HepG2 (cell line): ENCODE measurements around the gene PAQR6. TPM values are rescaled to one million over a fixed set of nuclear protein-coding genes. Genes with fewer than 3 reads are reported as not detected.

Source experiments
- CBX5 ChIP-seq: sonication (generic); formaldehyde crosslinking; IDR thresholded peaks from 2 replicates; pipeline ENCODE4 v1.4.0; 2020; ENCODE audit warnings: missing genetic modification reagents, borderline replicate concordance
- DZIP1 ChIP-seq: sonication (generic); formaldehyde crosslinking; IDR thresholded peaks from 2 replicates; pipeline ENCODE4 v1.5.0; 2020; ENCODE audit warnings: mild to moderate bottlenecking, missing genetic modification reagents
- ELF1 ChIP-seq: sonication (generic); formaldehyde crosslinking; IDR thresholded peaks from 2 replicates; pipeline ENCODE4 v1.4.0; 2020; ENCODE audit warnings: missing genetic modification reagents
- ELF3 ChIP-seq: IDR thresholded peaks from 2 replicates; pipeline ENCODE4 v1.6.1; 2016; ENCODE audit warnings: missing genetic modification reagents, missing compliant biosample characterization
- ETV5 ChIP-seq: IDR thresholded peaks from 2 replicates; pipeline ENCODE4 v1.6.1; 2018; ENCODE audit warnings: missing biosample characterization, missing genetic modification reagents, inconsistent platforms, borderline replicate concordance
- GABPA ChIP-seq, 2 experiments: IDR thresholded peaks; 2 replicates each; pipeline ENCODE4 v1.6.1; 2011 to 2016; ENCODE audit warnings: low read depth in 2 of 2, low read length in 1 of 2, missing biosample characterization in 1 of 2, missing genetic modification characterization in 1 of 2
- GZF1 ChIP-seq: sonication (generic); formaldehyde crosslinking; IDR thresholded peaks from 2 replicates; pipeline ENCODE4 v1.5.1; 2020; ENCODE audit warnings: mild to moderate bottlenecking, missing genetic modification reagents
- KLF6 ChIP-seq: IDR thresholded peaks from 2 replicates; pipeline ENCODE4 v1.8.0; 2016; ENCODE audit warnings: missing biosample characterization, missing genetic modification reagents
- ZEB1 ChIP-seq: IDR thresholded peaks from 2 replicates; pipeline ENCODE4 v1.6.1; 2012; ENCODE audit warnings: mild to moderate bottlenecking, low read depth, inconsistent platforms; ENCODE audit not compliant: insufficient replicate concordance
- ZNF143 ChIP-seq: sonication (generic); formaldehyde crosslinking; IDR thresholded peaks from 2 replicates; pipeline ENCODE4 v1.4.0; 2020; ENCODE audit warnings: missing genetic modification reagents
- ZNF180 ChIP-seq: sonication (generic); formaldehyde crosslinking; IDR thresholded peaks from 2 replicates; pipeline ENCODE4 v1.4.0; 2020; ENCODE audit warnings: low read depth, missing genetic modification reagents, borderline replicate concordance
- polyA plus RNA-seq, 8 experiments: library from polyadenylated mRNA; depleted of rRNA in 3 of 8; stranded (reverse) in 7 of 8; unstranded in 1 of 8; fragments of >200 nt; fragmentation: Illumina TruSeq in 4 of 8; extraction: Trizol in 4 of 8; gene quantifications; 2 replicates each; pipeline versions ENCODE4 v1.2.1 to v1.2.3, GENCODE V29; 2011 to 2016; ENCODE audit warnings: low read depth in 4 of 8, missing spikeins in 1 of 8, mixed read lengths in 1 of 8; ENCODE audit not compliant: insufficient read depth in 1 of 8
- total RNA-seq, 5 experiments: library from RNA; depleted of rRNA; stranded (reverse); fragments of >200 nt; fragmentation: Illumina TruSeq; extraction: Trizol; gene quantifications; 2 replicates each; pipeline ENCODE4 v1.2.3, GENCODE V29; 2016; ENCODE audit warnings: low read depth in 1 of 5
- TF ChIP-seq, protein P1 (sequence below): sonication (generic); formaldehyde crosslinking; IDR thresholded peaks from 2 replicates; pipeline ENCODE4 v1.4.0; 2020; ENCODE audit warnings: missing genetic modification reagents

Gene PAQR6
- total and polyA plus RNA-seq, 2 of the 13 experiments (the other 11 are each of a cell fraction or from before 2014, with no cell fraction given) = 0.82 to 1.4 TPM

DNA sequence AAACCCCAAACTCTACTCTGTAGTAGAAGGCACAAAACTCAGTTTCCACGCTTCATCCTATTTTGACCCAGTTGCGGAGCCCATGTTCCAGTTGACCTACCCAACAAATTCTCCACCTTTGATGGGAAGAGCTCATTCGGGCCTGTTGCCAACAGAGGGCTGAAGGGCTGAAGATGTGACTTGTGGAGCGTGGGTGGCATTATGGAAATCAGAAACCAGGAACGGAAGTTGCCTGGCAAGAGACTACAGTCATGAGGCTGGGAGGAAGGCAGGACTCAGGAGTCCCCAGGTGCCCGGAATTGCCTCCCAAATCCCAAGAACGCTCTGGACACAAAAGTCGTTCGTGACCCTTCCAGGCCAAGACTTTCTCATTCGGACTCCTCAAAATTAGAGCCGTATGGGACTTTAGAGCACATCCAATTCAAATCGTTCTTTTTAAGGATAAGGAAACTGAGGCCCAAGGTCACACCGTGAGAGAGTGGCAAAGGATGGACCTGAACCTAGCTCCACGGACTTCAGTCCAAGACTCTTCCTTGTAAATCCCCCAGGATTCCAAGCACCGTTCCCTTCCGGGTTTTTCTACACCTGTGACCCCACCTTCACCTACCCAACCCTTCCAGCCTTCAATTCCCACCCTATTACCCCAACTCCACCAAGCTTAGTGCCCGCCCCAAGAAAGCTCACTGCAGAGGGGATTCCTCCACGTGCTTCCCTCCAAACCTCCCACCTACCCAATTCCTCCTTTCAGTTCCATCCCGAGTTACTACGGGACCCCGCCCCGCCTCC is 34.0 kb upstream of the PAQR6 start (continued):
- peak; percentile 75 for TF ChIP-seq ZNF143 (CRISPR knock-in tag)
- TF ChIP-seq ZNF180 (CRISPR knock-in tag) = no peak
- TF ChIP-seq GABPA (IDR thresholded peaks at IDR 0.05; ENCODE audit: low read depth, low read length) = no peak
- peak; percentile 56 for TF ChIP-seq GABPA (CRISPR knock-in tag; IDR thresholded peaks at IDR 0.05; ENCODE audit: low read depth)
- 0 out of 2 replicates have a peak, but pooled peaks have one; percentile 21 for TF ChIP-seq ETV5
- peak; percentile 3 for TF ChIP-seq ZEB1
- 0 out of 2 replicates have a peak, but pooled peaks have one; percentile 10 for TF ChIP-seq KLF6 (CRISPR knock-in tag)
- TF ChIP-seq CBX5 (CRISPR knock-in tag) = 0 out of 2 replicates have a peak, but pooled peaks have one; percentile 9
- 0 out of 2 replicates have a peak, but pooled peaks have one; percentile 21 for TF ChIP-seq DZIP1 (CRISPR knock-in tag)
- TF ChIP-seq, protein P1, sequence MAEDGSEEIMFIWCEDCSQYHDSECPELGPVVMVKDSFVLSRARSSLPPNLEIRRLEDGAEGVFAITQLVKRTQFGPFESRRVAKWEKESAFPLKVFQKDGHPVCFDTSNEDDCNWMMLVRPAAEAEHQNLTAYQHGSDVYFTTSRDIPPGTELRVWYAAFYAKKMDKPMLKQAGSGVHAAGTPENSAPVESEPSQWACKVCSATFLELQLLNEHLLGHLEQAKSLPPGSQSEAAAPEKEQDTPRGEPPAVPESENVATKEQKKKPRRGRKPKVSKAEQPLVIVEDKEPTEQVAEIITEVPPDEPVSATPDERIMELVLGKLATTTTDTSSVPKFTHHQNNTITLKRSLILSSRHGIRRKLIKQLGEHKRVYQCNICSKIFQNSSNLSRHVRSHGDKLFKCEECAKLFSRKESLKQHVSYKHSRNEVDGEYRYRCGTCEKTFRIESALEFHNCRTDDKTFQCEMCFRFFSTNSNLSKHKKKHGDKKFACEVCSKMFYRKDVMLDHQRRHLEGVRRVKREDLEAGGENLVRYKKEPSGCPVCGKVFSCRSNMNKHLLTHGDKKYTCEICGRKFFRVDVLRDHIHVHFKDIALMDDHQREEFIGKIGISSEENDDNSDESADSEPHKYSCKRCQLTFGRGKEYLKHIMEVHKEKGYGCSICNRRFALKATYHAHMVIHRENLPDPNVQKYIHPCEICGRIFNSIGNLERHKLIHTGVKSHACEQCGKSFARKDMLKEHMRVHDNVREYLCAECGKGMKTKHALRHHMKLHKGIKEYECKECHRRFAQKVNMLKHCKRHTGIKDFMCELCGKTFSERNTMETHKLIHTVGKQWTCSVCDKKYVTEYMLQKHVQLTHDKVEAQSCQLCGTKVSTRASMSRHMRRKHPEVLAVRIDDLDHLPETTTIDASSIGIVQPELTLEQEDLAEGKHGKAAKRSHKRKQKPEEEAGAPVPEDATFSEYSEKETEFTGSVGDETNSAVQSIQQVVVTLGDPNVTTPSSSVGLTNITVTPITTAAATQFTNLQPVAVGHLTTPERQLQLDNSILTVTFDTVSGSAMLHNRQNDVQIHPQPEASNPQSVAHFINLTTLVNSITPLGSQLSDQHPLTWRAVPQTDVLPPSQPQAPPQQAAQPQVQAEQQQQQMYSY (CRISPR knock-in tag) = peak; percentile 92
- TF ChIP-seq ELF1 (CRISPR knock-in tag) = peak; percentile 56; the same call in 1 of the 2 replicates
- TF ChIP-seq GZF1 (CRISPR knock-in tag) = no peak
- peak; percentile 39; the same call in 1 of the 2 replicates for TF ChIP-seq ELF3
